Measurements from ENCODE around the gene LRMDA. TPM values are rescaled to one million over a fixed set of nuclear protein-coding genes. Genes with fewer than 3 reads are reported as not detected.

Gene LRMDA
- total RNA-seq, 1 donor: under 0.01 TPM

- DNase-seq (ENCODE audit: low read depth): no peak
- TF ChIP-seq, protein P1, sequence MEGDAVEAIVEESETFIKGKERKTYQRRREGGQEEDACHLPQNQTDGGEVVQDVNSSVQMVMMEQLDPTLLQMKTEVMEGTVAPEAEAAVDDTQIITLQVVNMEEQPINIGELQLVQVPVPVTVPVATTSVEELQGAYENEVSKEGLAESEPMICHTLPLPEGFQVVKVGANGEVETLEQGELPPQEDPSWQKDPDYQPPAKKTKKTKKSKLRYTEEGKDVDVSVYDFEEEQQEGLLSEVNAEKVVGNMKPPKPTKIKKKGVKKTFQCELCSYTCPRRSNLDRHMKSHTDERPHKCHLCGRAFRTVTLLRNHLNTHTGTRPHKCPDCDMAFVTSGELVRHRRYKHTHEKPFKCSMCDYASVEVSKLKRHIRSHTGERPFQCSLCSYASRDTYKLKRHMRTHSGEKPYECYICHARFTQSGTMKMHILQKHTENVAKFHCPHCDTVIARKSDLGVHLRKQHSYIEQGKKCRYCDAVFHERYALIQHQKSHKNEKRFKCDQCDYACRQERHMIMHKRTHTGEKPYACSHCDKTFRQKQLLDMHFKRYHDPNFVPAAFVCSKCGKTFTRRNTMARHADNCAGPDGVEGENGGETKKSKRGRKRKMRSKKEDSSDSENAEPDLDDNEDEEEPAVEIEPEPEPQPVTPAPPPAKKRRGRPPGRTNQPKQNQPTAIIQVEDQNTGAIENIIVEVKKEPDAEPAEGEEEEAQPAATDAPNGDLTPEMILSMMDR (IDR thresholded peaks at IDR 0.05; ENCODE audit: insufficient read depth, low read depth, low read length): no peak
- H3K4me3 ChIP-seq (ENCODE audit: low read depth, low read length): no peak overlapping the region
Observed at GRCh38 chr10:75592151-75592787, 160.8 kb downstream of the LRMDA start.

GRCh38 chr10:75592791-75593643, 161.6 kb downstream of the LRMDA start:
- no peak overlapping the region for H3K4me3 ChIP-seq (ENCODE audit: low read depth, low read length)
- TF ChIP-seq, protein P1 (IDR thresholded peaks at IDR 0.05; ENCODE audit: insufficient read depth, low read depth, low read length): no peak
- no peak for DNase-seq (ENCODE audit: low read depth)

DNA sequence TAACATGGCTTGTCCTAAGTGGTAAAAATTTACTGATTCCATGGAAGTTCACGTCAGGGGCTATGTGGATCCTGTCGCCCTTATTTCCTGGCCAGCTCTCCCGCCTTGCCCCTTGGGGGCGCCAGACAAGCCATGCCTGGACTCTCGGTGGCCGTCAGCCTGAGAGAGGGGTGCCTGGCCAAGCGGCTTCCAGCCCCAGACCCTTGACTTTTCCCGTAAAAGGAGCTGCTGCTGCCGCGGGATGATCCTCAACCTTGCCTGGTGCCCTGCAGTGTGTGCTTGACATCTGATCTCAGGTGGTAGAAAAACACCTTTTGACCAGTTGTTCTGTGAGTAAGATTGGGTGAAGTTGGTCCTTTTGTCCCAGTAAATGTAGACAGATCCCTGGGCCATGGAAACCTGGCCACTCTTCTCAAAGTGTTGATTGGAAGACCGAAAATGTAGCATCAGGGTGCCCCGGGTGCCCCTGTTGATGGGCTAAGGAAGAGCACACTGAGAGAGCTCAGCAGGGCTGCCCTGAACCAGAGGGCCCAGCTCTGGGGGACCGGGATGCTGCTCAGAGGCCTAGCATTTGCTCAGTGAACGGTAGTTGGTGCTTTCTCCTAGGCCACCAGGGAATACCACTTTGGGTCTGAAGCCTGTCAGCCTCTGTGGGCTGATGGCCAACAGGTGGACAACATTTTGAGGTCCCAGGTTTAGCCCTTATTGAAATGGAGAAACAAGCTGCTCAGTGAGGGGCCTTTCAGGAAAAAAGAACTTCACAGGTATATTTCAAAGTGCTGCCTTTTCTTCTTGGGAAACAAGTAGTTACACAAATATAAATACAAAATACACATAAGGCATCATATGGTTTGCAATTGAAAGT, 162.5 kb downstream of the LRMDA start:
- no peak for DNase-seq (ENCODE audit: low read depth)
- no peak overlapping the region for H3K4me3 ChIP-seq (ENCODE audit: low read depth, low read length)
- TF ChIP-seq, protein P1 (IDR thresholded peaks at IDR 0.05; ENCODE audit: insufficient read depth, low read depth, low read length): no peak

GRCh38 chr10:75596930-75597620, 165.7 kb downstream of the LRMDA start:
- TF ChIP-seq, protein P1 (IDR thresholded peaks at IDR 0.05; ENCODE audit: insufficient read depth, low read depth, low read length): no peak
- no peak overlapping the region for H3K4me3 ChIP-seq (ENCODE audit: low read depth, low read length)
- no peak for DNase-seq (ENCODE audit: low read depth)

GRCh38 chr10:75597773-75598440, 166.5 kb downstream of the LRMDA start:
- H3K4me3 ChIP-seq (ENCODE audit: low read depth, low read length): no peak overlapping the region
- TF ChIP-seq, protein P1 (IDR thresholded peaks at IDR 0.05; ENCODE audit: insufficient read depth, low read depth, low read length): no peak
- no peak for DNase-seq (ENCODE audit: low read depth)

DNA sequence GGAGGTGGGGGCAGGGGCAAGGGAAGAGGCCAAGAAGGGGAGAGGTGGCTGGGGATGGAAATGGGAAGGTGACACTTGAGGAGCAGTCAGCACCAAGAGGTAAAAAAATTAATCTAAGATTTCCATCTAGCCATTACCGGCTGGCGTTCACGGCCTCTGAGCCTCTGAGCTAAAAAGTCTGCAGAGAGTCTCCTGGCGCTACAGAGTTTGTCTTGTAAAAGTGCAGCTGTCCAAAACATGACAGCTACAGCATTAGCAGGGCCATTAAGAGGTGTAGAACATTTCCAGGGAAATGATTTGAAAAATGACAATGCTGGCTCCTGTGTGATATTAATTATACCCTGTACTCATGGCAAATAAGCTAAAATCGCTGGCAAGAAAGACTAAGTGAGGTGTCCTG, 167.6 kb downstream of the LRMDA start:
- H3K4me3 ChIP-seq (ENCODE audit: low read depth, low read length): no peak overlapping the region
- DNase-seq (ENCODE audit: low read depth): no peak
- TF ChIP-seq, protein P1 (IDR thresholded peaks at IDR 0.05; ENCODE audit: insufficient read depth, low read depth, low read length): no peak

Data from fibroblast of villous mesenchyme (primary cell).